Activated T-cell treated with anti-CD3 and anti-CD28 coated beads, Interleukin-2, amount 50 U/mL, for 72 hours (primary cell): Measurements from ENCODE around the gene GPC6. TPM values are rescaled to one million over a fixed set of nuclear protein-coding genes. Genes with fewer than 3 reads are reported as not detected.
"Not testable (repeated sequence)": the region's sequence is repeated elsewhere in the genome, so short reads cannot be mapped to it uniquely, and the experiment has no call there.

Experiments used
- ATAC-seq, 2 donors: fragments of 150-1000 bp; cut with Tn5 transposase; replicated peaks in 1 of 2; 2 replicates each; pipeline ENCODE4 v1.10.0; 2021; ENCODE audit warnings: moderate library complexity in 2 of 2, mild to moderate bottlenecking in 1 of 2
- DNase-seq, 2 donors: peaks; one replicate each; pipeline ENCODE4 v3.0.0; 2021 to 2022; ENCODE audit warnings: mixed read lengths in 1 of 2
- H3K27ac Mint-ChIP-seq: one replicate; pipeline ENCODE4 v1.8.0; 2022; ENCODE audit warnings: mild to moderate bottlenecking, moderate library complexity, mixed read lengths
- H3K27me3 Mint-ChIP-seq: one replicate; pipeline ENCODE4 v1.8.0; 2022; ENCODE audit warnings: low read depth, mixed read lengths
- H3K36me3 Mint-ChIP-seq, 2 donors: one replicate each; pipeline ENCODE4 v1.8.0; 2022; ENCODE audit warnings: mixed read lengths in 2 of 2, mild to moderate bottlenecking in 1 of 2; ENCODE audit not compliant: insufficient read depth in 2 of 2
- H3K4me1 Mint-ChIP-seq: one replicate; pipeline ENCODE4 v1.8.0; 2022; ENCODE audit warnings: low read depth, mixed read lengths
- H3K4me3 Mint-ChIP-seq, 2 donors: one replicate each; pipeline ENCODE4 v1.8.0; 2022; ENCODE audit warnings: mild to moderate bottlenecking in 2 of 2, mixed read lengths in 2 of 2, moderate library complexity in 2 of 2
- H3K9me3 Mint-ChIP-seq, 2 donors: one replicate each; pipeline ENCODE4 v1.8.0; 2022; ENCODE audit warnings: mixed read lengths in 2 of 2
- total RNA-seq, 2 donors: library from RNA; stranded (reverse); gene quantifications; one replicate each; pipeline ENCODE4 v1.2.3, GENCODE V29; 2022

GPC6 gene
- total RNA-seq, 2 donors from 2014 or later: not detected

- Mint-ChIP-seq H3K4me1 (no peaks in the 10 kb centered on the region), H3K4me3 (no peak overlapping the region), H3K27me3 (no peaks in the 10 kb centered on the region), H3K9me3 (peaks cover 4 to 10% of the 10 kb centered on the region in 2 donors), H3K27ac (no peak overlapping the region), H3K36me3 (no peaks in the 10 kb centered on the region)
- no peak for ATAC-seq
- no peak for DNase-seq
Observed at GRCh38 chr13:93466502-93467036, 240.0 kb downstream of the GPC6 start.

GRCh38 chr13:93467175-93467574 is 240.6 kb downstream of the GPC6 start:
- no peaks in the 10 kb centered on the region for H3K27me3 Mint-ChIP-seq
- no peaks in the 10 kb centered on the region for H3K36me3 Mint-ChIP-seq
- no peak overlapping the region for H3K4me3 Mint-ChIP-seq
- DNase-seq: no peak
- H3K9me3 Mint-ChIP-seq: peaks cover 6 to 10% of the 10 kb centered on the region in 2 donors
- no peak for ATAC-seq
- H3K4me1 Mint-ChIP-seq: no peaks in the 10 kb centered on the region
- H3K27ac Mint-ChIP-seq: no peak overlapping the region

DNA sequence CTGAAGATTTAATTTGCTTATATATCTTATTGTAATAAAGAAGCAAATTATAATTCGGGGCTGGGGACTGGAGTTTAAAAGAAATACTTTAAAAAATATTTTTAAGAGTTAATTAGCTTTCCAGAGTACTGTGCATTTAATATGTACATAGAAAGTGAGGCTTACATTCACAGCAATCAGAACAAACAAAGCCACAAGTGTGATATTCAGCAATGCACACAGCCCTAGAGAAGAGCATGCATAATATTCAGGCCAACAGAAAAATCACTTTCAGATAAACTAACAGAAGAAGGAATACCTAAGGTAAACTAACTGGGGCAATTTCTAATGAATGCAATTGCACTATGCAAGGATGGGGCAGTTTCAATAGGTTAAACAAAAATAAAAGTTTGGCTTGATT is 241.8 kb downstream of the GPC6 start:
- no peaks in the 10 kb centered on the region for H3K36me3 Mint-ChIP-seq
- no peaks in the 10 kb centered on the region for H3K4me1 Mint-ChIP-seq
- ATAC-seq (no peak), DNase-seq (no peak)
- no peak overlapping the region for H3K27ac Mint-ChIP-seq
- no peaks in the 10 kb centered on the region for H3K27me3 Mint-ChIP-seq
- peaks cover 6 to 10% of the 10 kb centered on the region in 2 donors for H3K9me3 Mint-ChIP-seq
- no peak overlapping the region for H3K4me3 Mint-ChIP-seq

- Mint-ChIP-seq H3K9me3 (peaks cover 2 to 3% of the 10 kb centered on the region in 2 donors), H3K27ac (no peak overlapping the region), H3K4me3 (no peak overlapping the region), H3K4me1 (no peaks in the 10 kb centered on the region), H3K36me3 (no peaks in the 10 kb centered on the region), H3K27me3 (no peaks in the 10 kb centered on the region)
- ATAC-seq: no peak
- no peak for DNase-seq
Observed at GRCh38 chr13:93472296-93472695, 245.7 kb downstream of the GPC6 start.

- no peaks in the 10 kb centered on the region for H3K27me3 Mint-ChIP-seq
- H3K27ac Mint-ChIP-seq: no peak overlapping the region
- DNase-seq (no peak), ATAC-seq (no peak)
- H3K4me3 Mint-ChIP-seq: no peak overlapping the region
- no peaks in the 10 kb centered on the region for H3K36me3 Mint-ChIP-seq
- H3K4me1 Mint-ChIP-seq: no peaks in the 10 kb centered on the region
- H3K9me3 Mint-ChIP-seq: peaks cover 2 to 3% of the 10 kb centered on the region in 2 donors
Observed at GRCh38 chr13:93472814-93473296, 246.2 kb downstream of the GPC6 start.

DNA sequence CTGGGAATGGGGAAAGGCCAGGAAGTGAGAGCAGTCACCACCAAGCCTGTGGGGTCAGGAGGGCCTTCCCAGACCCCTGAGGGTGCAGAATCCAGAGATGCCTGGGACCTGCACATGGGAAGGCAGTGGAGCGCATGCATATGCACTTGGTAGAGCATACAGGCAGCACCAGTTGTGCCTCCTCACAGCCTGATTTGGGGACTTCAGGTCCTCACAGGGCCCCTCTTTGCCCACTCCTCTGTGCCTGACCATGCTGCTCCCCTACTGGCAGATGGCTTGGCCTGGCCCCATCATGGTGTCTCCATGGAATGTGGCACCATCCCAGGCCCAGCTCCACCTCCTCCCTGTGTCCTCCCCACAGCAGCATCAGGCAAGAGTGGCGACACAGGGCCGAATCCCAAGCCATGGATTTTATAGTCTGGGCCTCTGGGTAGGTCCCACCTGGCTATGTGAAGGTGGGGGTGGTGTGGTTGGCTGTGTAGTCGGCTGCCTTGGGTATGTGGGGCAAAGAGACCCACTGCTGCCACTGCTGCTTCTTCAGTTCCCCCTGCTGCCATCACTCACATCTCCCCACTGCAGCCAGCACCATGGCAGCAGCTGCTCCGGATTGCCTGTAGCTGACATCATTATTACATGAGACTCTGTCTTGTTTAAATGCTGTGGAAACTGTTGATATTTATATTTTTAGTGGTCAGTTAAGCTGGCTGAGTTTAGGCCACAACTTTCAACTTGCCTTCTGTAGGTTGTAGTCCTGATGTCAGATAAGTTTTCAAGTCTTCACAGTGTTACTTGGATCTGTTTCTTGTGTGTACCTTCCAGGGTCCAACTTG is 247.0 kb downstream of the GPC6 start:
- Mint-ChIP-seq H3K27ac (no peak overlapping the region), H3K36me3 (no peaks in the 10 kb centered on the region), H3K4me3 (no peak overlapping the region), H3K9me3 (peaks cover 1 to 2% of the 10 kb centered on the region in 2 donors), H3K27me3 (no peaks in the 10 kb centered on the region), H3K4me1 (no peaks in the 10 kb centered on the region)
- no peak for ATAC-seq
- no peak for DNase-seq

DNA sequence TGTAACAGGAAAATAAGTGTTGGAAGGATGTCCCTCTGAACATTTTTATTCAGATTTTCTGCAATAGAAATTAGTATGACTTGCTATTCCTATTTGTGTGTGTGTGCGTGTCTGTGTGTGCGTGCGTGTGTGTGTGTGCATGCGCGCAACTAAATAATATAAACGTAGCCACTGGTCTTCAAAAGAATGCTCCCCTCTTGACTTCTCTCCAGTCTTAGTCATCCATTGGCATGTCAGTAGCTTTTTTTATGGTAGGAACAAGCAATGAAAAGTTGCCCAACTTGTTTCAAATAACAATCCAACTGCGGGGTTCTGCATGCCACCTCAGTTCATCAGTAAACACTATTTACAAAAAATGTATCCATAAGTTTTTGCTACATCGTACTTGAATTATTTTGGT is 249.6 kb downstream of the GPC6 start:
- H3K9me3 Mint-ChIP-seq: peaks cover 0 to 2% of the 10 kb centered on the region in 2 donors
- ATAC-seq (no peak), DNase-seq (no peak)
- no peak overlapping the region for H3K4me3 Mint-ChIP-seq
- no peaks in the 10 kb centered on the region for H3K4me1 Mint-ChIP-seq
- no peaks in the 10 kb centered on the region for H3K27me3 Mint-ChIP-seq
- H3K27ac Mint-ChIP-seq: no peak overlapping the region
- H3K36me3 Mint-ChIP-seq: no peaks in the 10 kb centered on the region

GRCh38 chr13:93477238-93477637 is 250.6 kb downstream of the GPC6 start:
- Mint-ChIP-seq H3K36me3 (no peaks in the 10 kb centered on the region), H3K27me3 (no peaks in the 10 kb centered on the region), H3K4me1 (no peaks in the 10 kb centered on the region), H3K27ac (no peak overlapping the region), H3K9me3 (no peaks in the 10 kb centered on the region), H3K4me3 (no peak overlapping the region)
- no peak for ATAC-seq
- no peak for DNase-seq

- no peak for DNase-seq
- Mint-ChIP-seq H3K4me1 (no peaks in the 10 kb centered on the region), H3K4me3 (no peak overlapping the region), H3K27ac (no peak overlapping the region), H3K9me3 (no peaks in the 10 kb centered on the region), H3K36me3 (no peaks in the 10 kb centered on the region), H3K27me3 (no peaks in the 10 kb centered on the region)
- no peak for ATAC-seq
Observed at GRCh38 chr13:93480553-93481106, 254.0 kb downstream of the GPC6 start.

- H3K27me3 Mint-ChIP-seq, H3K9me3 Mint-ChIP-seq, H3K4me3 Mint-ChIP-seq, H3K36me3 Mint-ChIP-seq, H3K4me1 Mint-ChIP-seq, H3K27ac Mint-ChIP-seq, ATAC-seq, DNase-seq: not testable (repeated sequence)
Observed at GRCh38 chr13:93496117-93496516, 269.5 kb downstream of the GPC6 start.

DNA sequence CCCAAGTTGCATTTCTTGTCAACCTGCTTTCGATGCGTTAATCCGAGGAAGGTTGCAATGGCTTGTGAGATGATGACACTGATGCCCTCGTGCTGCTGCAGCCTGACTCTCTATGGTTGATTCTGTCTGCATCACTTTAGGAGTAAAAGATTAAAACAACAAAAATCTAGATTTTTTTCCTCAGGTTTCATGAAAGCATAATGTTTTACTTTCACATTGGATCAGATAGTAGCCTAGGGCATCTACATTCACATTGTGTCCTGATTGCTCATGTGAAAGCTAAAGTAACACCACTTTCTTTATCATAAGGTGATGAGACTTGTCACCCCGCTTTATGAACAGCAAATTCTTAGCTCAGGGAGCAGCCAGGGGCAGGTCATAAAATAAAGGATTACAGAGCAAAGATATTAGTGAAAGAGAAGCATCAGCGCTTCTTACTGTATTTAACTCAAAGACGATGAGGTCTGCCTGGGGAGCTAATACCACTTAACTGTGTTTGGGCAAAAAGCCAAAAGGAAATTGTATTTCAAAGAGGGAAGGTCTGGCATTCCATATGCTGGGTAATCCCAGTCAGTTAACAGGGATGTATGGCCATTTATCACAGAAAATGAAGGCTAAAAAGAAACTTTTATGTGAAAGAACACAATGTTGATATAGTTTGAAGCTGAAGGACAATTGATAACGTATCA is 270.5 kb downstream of the GPC6 start:
- Mint-ChIP-seq H3K27me3 (no peaks in the 10 kb centered on the region), H3K4me1 (no peaks in the 10 kb centered on the region), H3K36me3 (peaks cover 0 to 1% of the 10 kb centered on the region in 2 donors), H3K27ac (no peak overlapping the region), H3K9me3 (peaks cover 0 to 1% of the 10 kb centered on the region in 2 donors), H3K4me3 (no peak overlapping the region)
- ATAC-seq (no peak), DNase-seq (no peak)

GRCh38 chr13:93499991-93500390 is 273.4 kb downstream of the GPC6 start:
- no peak overlapping the region for H3K27ac Mint-ChIP-seq
- peaks cover 0 to 1% of the 10 kb centered on the region in 2 donors for H3K36me3 Mint-ChIP-seq
- DNase-seq: no peak
- no peaks in the 10 kb centered on the region for H3K4me1 Mint-ChIP-seq
- no peaks in the 10 kb centered on the region for H3K9me3 Mint-ChIP-seq
- ATAC-seq: no peak
- no peak overlapping the region for H3K4me3 Mint-ChIP-seq
- H3K27me3 Mint-ChIP-seq: no peaks in the 10 kb centered on the region

GRCh38 chr13:93502071-93502470 is 275.5 kb downstream of the GPC6 start:
- H3K9me3 Mint-ChIP-seq: no peaks in the 10 kb centered on the region
- no peak overlapping the region for H3K4me3 Mint-ChIP-seq
- no peak for ATAC-seq

More at GRCh38 chr13:93502071-93502470, 275.5 kb downstream of the GPC6 start:
- no peaks in the 10 kb centered on the region for H3K36me3 Mint-ChIP-seq
- H3K4me1 Mint-ChIP-seq: no peaks in the 10 kb centered on the region
- H3K27me3 Mint-ChIP-seq: no peaks in the 10 kb centered on the region
- DNase-seq: no peak
- H3K27ac Mint-ChIP-seq: no peak overlapping the region
